Parathyroid adenoma (tissue), 2 donors: ENCODE results near the gene ENKUR.

ENCODE experiments used
- H2AFZ ChIP-seq: fragments of 300-600 bp; sonication (generic); one replicate; pipeline ENCODE4 v1.7.0; 2017; ENCODE audit warnings: antibody characterized with exemption, mild to moderate bottlenecking
- H3K27ac ChIP-seq: fragments of 300-600 bp; sonication (generic); one replicate; pipeline ENCODE4 v1.7.0; 2017
- H3K27me3 ChIP-seq: fragments of 300-600 bp; sonication (generic); one replicate; pipeline ENCODE4 v1.7.0; 2017; ENCODE audit warnings: low read length; ENCODE audit not compliant: control insufficient read depth, insufficient read depth
- H3K36me3 ChIP-seq: fragments of 300-600 bp; sonication (generic); one replicate; pipeline ENCODE4 v1.7.0; 2017; ENCODE audit warnings: low read length; ENCODE audit not compliant: control insufficient read depth, insufficient read depth
- H3K4me1 ChIP-seq: fragments of 300-600 bp; sonication (generic); one replicate; pipeline ENCODE4 v1.7.0; 2017; ENCODE audit warnings: control low read depth
- H3K4me2 ChIP-seq: fragments of 300-600 bp; sonication (generic); one replicate; pipeline ENCODE4 v1.7.0; 2017; ENCODE audit warnings: low read length
- H3K4me3 ChIP-seq: fragments of 300-600 bp; sonication (generic); one replicate; pipeline ENCODE4 v1.7.0; 2017; ENCODE audit warnings: low read depth, low read length
- H3K79me2 ChIP-seq: fragments of 300-600 bp; sonication (generic); one replicate; pipeline ENCODE4 v1.7.0; 2017; ENCODE audit warnings: control low read depth
- H3K9ac ChIP-seq: fragments of 300-600 bp; sonication (generic); one replicate; pipeline ENCODE4 v1.7.0; 2017; ENCODE audit warnings: mild to moderate bottlenecking
- H3K9me3 ChIP-seq: fragments of 300-600 bp; sonication (generic); one replicate; pipeline ENCODE4 v1.7.0; 2017; ENCODE audit warnings: low read length; ENCODE audit not compliant: control insufficient read depth
- CTCF ChIP-seq: fragments of 300-600 bp; sonication (generic); IDR thresholded peaks from one replicate; pipeline ENCODE4 v1.7.0; 2017; ENCODE audit warnings: antibody characterized with exemption, mild to moderate bottlenecking
- donor health status: primary hyperparathyroidism.

ENKUR gene

GRCh38 chr10:24952143-24952706 is 63.7 kb downstream of the ENKUR start, which contains the start of gene PRTFDC1:
TSS of gene PRTFDC1 (minus strand) at chr10:24952606. CDS start at chr10:24952575, 31 bp downstream.
- Histone ChIP-seq H3K4me1 (peaks cover 13% of the 10 kb centered on the region), H3K27me3 (no peaks in the 10 kb centered on the region), H3K79me2 (no peaks in the 10 kb centered on the region), H3K4me3 (peak within 1 kb of the TSS; percentile 64), H3K36me3 (no peaks in the 10 kb centered on the region), H3K27ac (peak within 1 kb of the TSS; percentile 87), H2AFZ (peak within 1 kb of the TSS; percentile 95), H3K9me3 (no peaks in the 10 kb centered on the region), H3K4me2 (peak within 1 kb of the TSS; percentile 86), H3K9ac (peak within 1 kb of the TSS; percentile 51)
- no peak for TF ChIP-seq CTCF

- Histone ChIP-seq H3K79me2 (no peaks in the 10 kb centered on the region), H3K27ac (peak overlapping the region; percentile 87), H3K9ac (peak overlapping the region; percentile 51), H3K9me3 (no peaks in the 10 kb centered on the region), H3K4me1 (peaks cover 13% of the 10 kb centered on the region), H3K27me3 (no peaks in the 10 kb centered on the region), H3K4me2 (peak overlapping the region; percentile 86), H3K36me3 (no peaks in the 10 kb centered on the region), H3K4me3 (peak overlapping the region; percentile 64), H2AFZ (peak overlapping the region; percentile 88)
- no peak for TF ChIP-seq CTCF
Measured at GRCh38 chr10:24951201-24952142, 64.5 kb downstream of the ENKUR start.

- H3K4me3 ChIP-seq = no peak overlapping the region
- H3K27me3 ChIP-seq = no peaks in the 10 kb centered on the region
- no peak overlapping the region for H3K27ac ChIP-seq
- no peaks in the 10 kb centered on the region for H3K9me3 ChIP-seq
- H3K36me3 ChIP-seq = no peaks in the 10 kb centered on the region
- H3K4me1 ChIP-seq = peaks cover 13% of the 10 kb centered on the region
- TF ChIP-seq CTCF = no peak
- no peaks in the 10 kb centered on the region for H3K79me2 ChIP-seq
- no peak overlapping the region for H3K4me2 ChIP-seq
- H3K9ac ChIP-seq = no peak overlapping the region
- no peak overlapping the region for H2AFZ ChIP-seq
Measured at GRCh38 chr10:24950439-24950838, 65.5 kb downstream of the ENKUR start.

GRCh38 chr10:24949616-24950015 is 66.3 kb downstream of the ENKUR start:
- H3K27ac ChIP-seq = no peak overlapping the region
- H2AFZ ChIP-seq = no peak overlapping the region
- TF ChIP-seq CTCF = no peak
- H3K9ac ChIP-seq = no peak overlapping the region
- no peak overlapping the region for H3K4me3 ChIP-seq
- peaks cover 13% of the 10 kb centered on the region for H3K4me1 ChIP-seq
- H3K9me3 ChIP-seq = no peaks in the 10 kb centered on the region
- no peaks in the 10 kb centered on the region for H3K27me3 ChIP-seq
- no peaks in the 10 kb centered on the region for H3K36me3 ChIP-seq
- no peak overlapping the region for H3K4me2 ChIP-seq
- H3K79me2 ChIP-seq = no peaks in the 10 kb centered on the region
